Right atrium auricular region (tissue), 2 donors: Measurements from ENCODE around the gene IGLL1. TPM values are rescaled to one million over a fixed set of nuclear protein-coding genes. Genes with fewer than 3 reads are reported as not detected.
"Not testable (repeated sequence)": the region's sequence is repeated elsewhere in the genome, so short reads cannot be mapped to it uniquely, and the experiment has no call there.

Experiments
- DNase-seq: peaks from one replicate; pipeline ENCODE4 v3.0.0-alpha.2; 2019; ENCODE audit warnings: low spot score
- H3K27ac ChIP-seq, 2 donors: fragments of 200-600 bp; sonication (generic); 1 replicate in 1 of 2; 2 replicates in 1 of 2; pipeline ENCODE4 v1.5.1; 2016 to 2019
- H3K27me3 ChIP-seq, 2 donors: fragments of 200-600 bp; sonication (generic); one replicate each; pipeline versions ENCODE4 v1.5.1 to v1.6.0; 2017 to 2019
- H3K36me3 ChIP-seq: fragments of 200-600 bp; sonication (generic); one replicate; pipeline ENCODE4 v1.5.1; 2016
- H3K4me1 ChIP-seq, 2 donors: fragments of 200-600 bp; sonication (generic); one replicate each; pipeline versions ENCODE4 v1.5.1 to v1.6.0; 2017 to 2019
- H3K4me3 ChIP-seq, 2 donors: fragments of 200-600 bp; sonication (generic); 1 replicate in 1 of 2; 2 replicates in 1 of 2; pipeline ENCODE4 v1.5.1; 2017 to 2019; ENCODE audit warnings: mild to moderate bottlenecking in 1 of 2, moderate library complexity in 1 of 2
- H3K9me3 ChIP-seq, 2 donors: fragments of 200-600 bp; sonication (generic); one replicate each; pipeline ENCODE4 v1.5.1; 2019
- total RNA-seq, 2 donors: library from RNA; depleted of rRNA; stranded (reverse); fragments of >200 nt; gene quantifications; one replicate each; pipeline ENCODE4 v1.1.0, GENCODE V29; 2016
- TF ChIP-seq, protein P1 (sequence below), 2 donors: fragments of 200-600 bp; sonication (generic); IDR thresholded peaks; one replicate each; pipeline ENCODE4 v1.5.1; 2019; ENCODE audit warnings: antibody characterized with exemption in 2 of 2

Gene IGLL1
- total RNA-seq: not detected

DNA sequence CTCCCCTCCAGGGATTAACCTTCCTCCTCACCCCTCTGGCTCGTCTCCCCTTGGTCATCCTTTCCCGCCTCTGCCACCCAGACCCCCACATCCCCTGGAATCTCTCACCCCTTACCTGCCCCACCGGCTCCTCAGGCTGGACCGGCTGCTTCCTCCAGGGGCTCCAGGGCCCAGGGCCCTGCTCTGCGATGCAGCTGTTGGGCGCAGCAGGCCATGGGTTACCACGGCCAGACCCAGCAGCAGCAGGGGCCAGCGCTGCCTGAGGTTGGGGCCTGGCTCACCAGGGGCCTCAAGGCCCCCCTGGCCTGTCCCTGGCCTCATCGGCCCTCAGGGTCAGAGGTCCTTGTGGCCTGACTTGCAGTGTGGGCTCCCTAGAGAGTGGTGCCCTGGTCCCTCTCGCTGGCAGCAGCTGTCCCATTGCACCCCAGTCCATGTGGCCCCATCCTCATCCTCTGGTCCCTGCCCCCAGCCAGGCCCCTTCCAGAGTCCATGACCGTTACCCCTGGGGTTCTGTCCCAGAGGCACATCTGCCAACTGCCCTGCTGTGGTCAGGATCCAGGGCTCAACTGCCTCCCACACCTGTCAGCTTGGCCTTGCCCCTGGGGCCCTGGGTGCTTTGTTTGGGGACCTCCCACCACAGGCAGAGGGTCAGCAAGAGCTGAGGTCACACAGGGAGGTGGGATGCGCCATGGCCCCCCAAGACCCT lies at the start of gene IGLL1:
Gene IGLL1 (minus strand): TSS at position 421 of the 706 bp plus-strand sequence. CDS start 100 bp downstream, at position 321.
- Histone ChIP-seq H3K4me3 (no peak within 1 kb of the TSS), H3K27me3 (no peaks in the 10 kb centered on the region), H3K36me3 (no peaks in the 10 kb centered on the region), H3K27ac (no peak within 1 kb of the TSS), H3K9me3 (no peaks in the 10 kb centered on the region), H3K4me1 (no peaks in the 10 kb centered on the region)
- no peak for DNase-seq
- TF ChIP-seq, protein P1, sequence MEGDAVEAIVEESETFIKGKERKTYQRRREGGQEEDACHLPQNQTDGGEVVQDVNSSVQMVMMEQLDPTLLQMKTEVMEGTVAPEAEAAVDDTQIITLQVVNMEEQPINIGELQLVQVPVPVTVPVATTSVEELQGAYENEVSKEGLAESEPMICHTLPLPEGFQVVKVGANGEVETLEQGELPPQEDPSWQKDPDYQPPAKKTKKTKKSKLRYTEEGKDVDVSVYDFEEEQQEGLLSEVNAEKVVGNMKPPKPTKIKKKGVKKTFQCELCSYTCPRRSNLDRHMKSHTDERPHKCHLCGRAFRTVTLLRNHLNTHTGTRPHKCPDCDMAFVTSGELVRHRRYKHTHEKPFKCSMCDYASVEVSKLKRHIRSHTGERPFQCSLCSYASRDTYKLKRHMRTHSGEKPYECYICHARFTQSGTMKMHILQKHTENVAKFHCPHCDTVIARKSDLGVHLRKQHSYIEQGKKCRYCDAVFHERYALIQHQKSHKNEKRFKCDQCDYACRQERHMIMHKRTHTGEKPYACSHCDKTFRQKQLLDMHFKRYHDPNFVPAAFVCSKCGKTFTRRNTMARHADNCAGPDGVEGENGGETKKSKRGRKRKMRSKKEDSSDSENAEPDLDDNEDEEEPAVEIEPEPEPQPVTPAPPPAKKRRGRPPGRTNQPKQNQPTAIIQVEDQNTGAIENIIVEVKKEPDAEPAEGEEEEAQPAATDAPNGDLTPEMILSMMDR (IDR thresholded peaks at IDR 0.05): no peak

- not testable (repeated sequence) for H3K36me3 ChIP-seq, H3K27ac ChIP-seq, H3K27me3 ChIP-seq, H3K9me3 ChIP-seq, DNase-seq, H3K4me1 ChIP-seq, H3K4me3 ChIP-seq
Observed at GRCh38 chr22:23628056-23628743, 48.1 kb upstream of the IGLL1 start.

DNA sequence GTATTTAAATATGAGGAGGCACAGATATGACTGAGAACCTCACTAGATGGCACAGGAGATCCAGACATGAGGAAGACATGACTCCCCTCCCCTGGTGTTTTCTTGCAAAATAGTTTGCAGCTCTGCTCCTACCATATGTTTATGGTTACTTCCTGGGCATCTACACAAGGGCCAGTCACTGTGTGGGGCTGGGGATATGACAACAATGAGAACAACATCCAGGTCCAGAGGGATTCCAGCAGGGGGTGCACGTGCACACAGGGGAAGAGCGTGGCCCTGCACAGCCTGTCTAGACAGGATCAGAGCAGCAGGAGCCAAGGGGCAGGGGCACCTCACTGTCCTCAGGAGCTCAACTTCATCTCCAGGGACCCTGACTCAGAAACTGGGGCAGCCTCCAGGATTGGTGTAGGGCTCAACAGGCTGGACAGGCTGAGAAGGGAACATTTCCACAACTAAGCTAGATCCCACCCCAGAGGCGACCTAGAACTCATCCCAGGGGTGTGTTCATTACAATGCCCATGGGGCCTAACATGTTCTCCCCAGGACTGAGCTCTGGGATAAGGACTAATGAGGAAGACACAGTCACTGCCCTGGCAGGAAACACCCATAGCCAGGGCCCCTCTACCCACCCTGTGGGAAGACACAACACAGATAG lies 47.4 kb upstream of the IGLL1 start:
- H3K9me3 ChIP-seq, H3K4me1 ChIP-seq, H3K27me3 ChIP-seq, DNase-seq, H3K36me3 ChIP-seq, H3K4me3 ChIP-seq, H3K27ac ChIP-seq: not testable (repeated sequence)
- TF ChIP-seq, protein P1 (IDR thresholded peaks at IDR 0.05): peak in 1 of 2 donors; percentile 50

DNA sequence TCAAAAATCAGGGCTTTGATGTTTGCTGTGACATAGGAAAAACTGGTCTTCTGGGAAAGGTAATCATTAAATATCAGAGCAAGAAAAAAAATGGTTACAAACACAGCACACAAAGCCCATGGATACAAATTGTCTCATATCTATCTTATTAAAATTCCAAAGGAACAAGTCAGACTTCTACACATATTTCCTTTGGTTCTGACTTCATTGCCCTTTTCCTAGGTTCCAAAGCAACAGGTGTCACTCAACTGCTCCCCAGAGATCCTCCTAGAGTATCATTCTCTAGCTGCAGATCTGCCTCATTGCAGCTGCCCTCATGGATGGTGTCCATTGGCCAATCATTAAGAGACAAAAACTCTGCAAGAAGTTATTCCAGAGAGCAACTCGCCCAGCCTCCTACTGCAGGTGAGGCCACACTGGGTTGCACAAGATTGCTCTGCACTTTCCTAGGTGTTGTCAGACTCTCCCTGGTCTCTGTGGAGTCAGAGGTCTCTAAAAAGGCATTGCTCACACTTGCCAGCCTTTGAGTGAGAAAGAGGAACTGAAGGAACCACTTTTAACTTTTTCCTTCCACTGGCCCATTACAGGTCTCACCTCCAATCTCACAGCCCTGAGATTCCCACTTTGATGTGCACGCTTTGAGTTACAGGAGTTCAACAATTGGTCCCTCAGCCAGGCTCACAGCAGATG lies 46.3 kb upstream of the IGLL1 start:
- no peak for DNase-seq

GRCh38 chr22:23622634-23623033 lies 42.5 kb upstream of the IGLL1 start:
- H3K27me3 ChIP-seq: no peaks in the 10 kb centered on the region
- H3K4me1 ChIP-seq: no peaks in the 10 kb centered on the region
- no peak overlapping the region for H3K27ac ChIP-seq
- H3K9me3 ChIP-seq: peaks cover 0 to 5% of the 10 kb centered on the region in 2 donors
- H3K36me3 ChIP-seq: no peaks in the 10 kb centered on the region
- no peak for DNase-seq
- TF ChIP-seq, protein P1 (IDR thresholded peaks at IDR 0.05): no peak
- H3K4me3 ChIP-seq: no peak overlapping the region

More for the DNA sequence above, 46.3 kb upstream of the IGLL1 start:
- TF ChIP-seq, protein P1 (IDR thresholded peaks at IDR 0.05): no peak
- Histone ChIP-seq H3K4me1 (no peaks in the 10 kb centered on the region), H3K27ac (no peak overlapping the region), H3K9me3 (peaks cover 0 to 5% of the 10 kb centered on the region in 2 donors), H3K4me3 (no peak overlapping the region), H3K36me3 (no peaks in the 10 kb centered on the region), H3K27me3 (no peaks in the 10 kb centered on the region)

GRCh38 chr22:23621916-23622315 lies 41.8 kb upstream of the IGLL1 start:
- not testable (repeated sequence) for H3K9me3 ChIP-seq, H3K4me3 ChIP-seq, H3K27ac ChIP-seq, H3K4me1 ChIP-seq, H3K36me3 ChIP-seq, DNase-seq, H3K27me3 ChIP-seq
